Vein endothelial cell (primary cell): ENCODE results near the gene ARL6IP6. TPM values are rescaled to one million over a fixed set of nuclear protein-coding genes. Genes with fewer than 3 reads are reported as not detected.

ENCODE experiments used
- total RNA-seq: library from RNA; depleted of rRNA; stranded (reverse); fragments of >200 nt; gene quantifications from 2 replicates; pipeline ENCODE4 v1.2.3, GENCODE V29; 2012

Gene ARL6IP6
- 29.1 and 46.9 TPM in 2 replicates for total RNA-seq

GRCh38 chr2:152718076-152718908, at the start of gene ARL6IP6:
TSS of gene ARL6IP6 (plus strand) at chr2:152718620. CDS start at chr2:152718625, 5 bp downstream.

GRCh38 chr2:152717228-152718075, 968 bp upstream of the ARL6IP6 start, which contains the start of gene PRPF40A:
TSS of gene PRPF40A (minus strand) at chr2:152717461. CDS start at chr2:152717439, 22 bp downstream.

Other genes with a start within 250 kb of the ARL6IP6 start
- gene PRPF40A, start 1.2 kb upstream of the ARL6IP6 start, total RNA-seq, result 144 and 188 TPM in 2 replicates